ENCODE measurements around the gene ZNF292.

The ZNF292 gene

GRCh38 chr6:87174078-87174579 is 18.8 kb downstream of the ZNF292 start:
- Histone ChIP-seq H3K79me2 (ENCODE audit: control insufficient read depth, low read length) (peaks cover 97% of the 10 kb centered on the region), H3K9me3 (ENCODE audit: control insufficient read depth, insufficient read depth, low read length) (no peaks in the 10 kb centered on the region), H4K20me1 (ENCODE audit: control insufficient read depth, insufficient read depth, low read depth, low read length) (peaks cover 41% of the 10 kb centered on the region), H3K27me3 (ENCODE audit: control insufficient read depth, low read length) (no peaks in the 10 kb centered on the region), H3K36me3 (ENCODE audit: control insufficient read depth, low read length) (peaks cover 25% of the 10 kb centered on the region), H3K4me2 (ENCODE audit: low read length) (no peak overlapping the region), H3F3A (ENCODE audit: control insufficient read depth, insufficient read depth) (no peaks in the 10 kb centered on the region; the same call in 1 of the 2 replicates), H3K27ac (ENCODE audit: low read depth, low read length) (no peak overlapping the region), H3K4me3 (ENCODE audit: low read length) (no peak overlapping the region), H3K9me2 (replicated peaks; ENCODE audit: control insufficient read depth, low read length) (no peaks in the 10 kb centered on the region), H3K4me1 (ENCODE audit: control insufficient read depth, low read length) (peaks cover 11% of the 10 kb centered on the region)
- TF ChIP-seq EZH2phosphoT487 (IDR thresholded peaks at IDR 0.05; ENCODE audit: borderline replicate concordance, low read length) = no peak
- TF ChIP-seq CTCF (IDR thresholded peaks at IDR 0.05; ENCODE audit: low read depth, low read length, poor library complexity, severe bottlenecking) = no peak

DNA sequence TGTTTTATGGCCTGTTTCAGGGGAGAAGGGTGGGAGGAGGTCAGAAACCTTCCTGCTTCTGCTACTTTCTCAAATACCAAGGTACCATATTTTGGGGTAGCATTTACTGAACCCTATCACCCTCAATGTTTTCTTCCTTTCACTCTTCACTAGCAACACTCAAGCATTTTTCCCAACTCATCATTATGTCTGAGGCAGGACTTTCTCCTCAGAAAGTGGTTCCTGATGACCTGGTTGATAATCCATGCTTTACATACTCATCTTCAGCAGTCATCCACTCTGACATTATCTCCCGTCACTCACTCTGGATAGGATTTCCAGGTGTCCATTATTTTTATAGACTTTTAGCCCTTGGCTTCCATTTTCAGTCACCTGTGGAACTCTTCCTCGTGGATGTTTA is 21.1 kb downstream of the ZNF292 start:
- no peaks in the 10 kb centered on the region for H3F3A ChIP-seq (ENCODE audit: control insufficient read depth, insufficient read depth)
- H3K36me3 ChIP-seq (ENCODE audit: control insufficient read depth, low read length) = peaks cover 36% of the 10 kb centered on the region
- TF ChIP-seq EZH2phosphoT487 (IDR thresholded peaks at IDR 0.05; ENCODE audit: borderline replicate concordance, low read length) (no peak), CTCF (IDR thresholded peaks at IDR 0.05; ENCODE audit: low read depth, low read length, poor library complexity, severe bottlenecking) (no peak)
- no peaks in the 10 kb centered on the region for H3K9me3 ChIP-seq (ENCODE audit: control insufficient read depth, insufficient read depth, low read length)
- peaks cover 97% of the 10 kb centered on the region for H3K79me2 ChIP-seq (ENCODE audit: control insufficient read depth, low read length)
- no peaks in the 10 kb centered on the region for H3K9me2 ChIP-seq (replicated peaks; ENCODE audit: control insufficient read depth, low read length)
- no peaks in the 10 kb centered on the region for H3K27me3 ChIP-seq (ENCODE audit: control insufficient read depth, low read length)
- peaks cover 11% of the 10 kb centered on the region for H3K4me1 ChIP-seq (ENCODE audit: control insufficient read depth, low read length)
- no peak overlapping the region for H3K4me3 ChIP-seq (ENCODE audit: low read length)
- no peak overlapping the region for H3K27ac ChIP-seq (ENCODE audit: low read depth, low read length)
- peaks cover 50% of the 10 kb centered on the region for H4K20me1 ChIP-seq (ENCODE audit: control insufficient read depth, insufficient read depth, low read depth, low read length)
- H3K4me2 ChIP-seq (ENCODE audit: low read length) = no peak overlapping the region

GRCh38 chr6:87180105-87180728 is 24.9 kb downstream of the ZNF292 start:
- peaks cover 89% of the 10 kb centered on the region for H3K79me2 ChIP-seq (ENCODE audit: control insufficient read depth, low read length)
- TF ChIP-seq EZH2phosphoT487 (IDR thresholded peaks at IDR 0.05; ENCODE audit: borderline replicate concordance, low read length) (no peak), CTCF (IDR thresholded peaks at IDR 0.05; ENCODE audit: low read depth, low read length, poor library complexity, severe bottlenecking) (no peak)
- no peaks in the 10 kb centered on the region for H3K4me1 ChIP-seq (ENCODE audit: control insufficient read depth, low read length)
- peaks cover 25% of the 10 kb centered on the region for H4K20me1 ChIP-seq (ENCODE audit: control insufficient read depth, insufficient read depth, low read depth, low read length)
- H3K9me3 ChIP-seq (ENCODE audit: control insufficient read depth, insufficient read depth, low read length) = no peaks in the 10 kb centered on the region
- no peaks in the 10 kb centered on the region for H3K9me2 ChIP-seq (replicated peaks; ENCODE audit: control insufficient read depth, low read length)
- no peak overlapping the region for H3K27ac ChIP-seq (ENCODE audit: low read depth, low read length)
- no peaks in the 10 kb centered on the region for H3F3A ChIP-seq (ENCODE audit: control insufficient read depth, insufficient read depth)
- H3K4me3 ChIP-seq (ENCODE audit: low read length) = no peak overlapping the region
- no peak overlapping the region for H3K4me2 ChIP-seq (ENCODE audit: low read length)
- no peaks in the 10 kb centered on the region for H3K27me3 ChIP-seq (ENCODE audit: control insufficient read depth, low read length)
- H3K36me3 ChIP-seq (ENCODE audit: control insufficient read depth, low read length) = peaks cover 41% of the 10 kb centered on the region
